Measurements from ENCODE around the gene PRM1.
A peak's percentile ranks its signal among the peaks of the same experiment; 100 is the strongest.
"Not testable (repeated sequence)": the region's sequence is repeated elsewhere in the genome, so short reads cannot be mapped to it uniquely, and the experiment has no call there.

PRM1 gene

GRCh38 chr16:11297492-11298142, 16.5 kb upstream of the PRM1 start:
- peak; percentile 40 for DNase-seq (ENCODE audit: low spot score)

DNA sequence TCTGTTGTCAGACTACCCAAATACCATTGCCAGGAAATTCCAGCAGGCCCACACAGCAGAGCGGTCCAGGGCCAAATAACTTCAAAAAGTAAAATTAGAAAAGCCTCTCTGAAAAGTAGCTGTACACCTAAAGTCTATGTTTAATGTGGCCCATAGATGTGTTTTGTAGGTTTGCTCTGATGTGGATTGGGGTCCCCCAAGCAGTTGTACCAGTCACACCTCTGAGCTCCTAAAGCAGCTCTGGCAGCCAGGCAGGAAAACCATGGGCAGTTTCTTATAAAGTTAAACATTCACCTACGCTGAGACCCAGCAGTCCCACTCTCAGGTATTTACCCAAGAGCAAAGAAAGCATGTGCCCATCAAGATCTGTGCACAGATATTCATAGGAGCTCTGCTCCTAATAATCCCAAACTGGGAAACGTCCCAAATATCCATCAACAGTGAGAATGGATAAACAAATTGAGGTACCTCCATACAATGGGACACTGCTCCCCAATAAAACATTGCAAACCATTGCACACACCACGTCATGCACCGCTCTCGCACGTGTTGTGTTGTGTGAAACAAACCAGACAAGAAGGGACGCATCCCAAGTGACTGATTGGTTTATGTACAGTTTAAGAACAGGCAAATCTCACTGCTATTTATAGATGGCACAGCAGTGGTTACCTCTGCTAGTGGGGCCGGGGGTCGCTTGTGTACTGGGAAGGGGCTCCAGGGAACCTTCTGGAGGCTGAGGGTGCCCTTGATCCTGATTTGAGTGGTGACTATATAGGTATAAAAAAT, 15.8 kb upstream of the PRM1 start:
- no peak for DNase-seq (ENCODE audit: low spot score)

DNA sequence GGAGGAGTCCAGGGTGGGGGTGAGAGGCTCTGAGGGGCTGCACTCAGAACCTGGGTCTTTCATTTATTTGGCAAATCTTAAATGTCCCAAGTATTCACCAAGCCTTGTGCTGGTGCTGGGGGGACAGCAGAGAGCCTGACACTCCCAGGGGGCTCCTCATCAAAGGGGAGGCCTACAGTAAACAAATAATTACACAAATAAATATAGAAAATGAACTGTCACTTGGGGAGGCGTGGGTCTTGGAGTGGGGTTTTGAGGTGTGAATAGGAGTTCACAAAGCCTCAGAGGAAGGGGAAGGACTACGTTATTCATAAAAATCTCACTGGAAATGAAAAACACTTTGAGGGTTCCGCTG, 15.2 kb upstream of the PRM1 start:
- DNase-seq (ENCODE audit: low spot score), result no peak

GRCh38 chr16:11295672-11296071, 14.5 kb upstream of the PRM1 start:
- DNase-seq (ENCODE audit: low spot score), result no peak

GRCh38 chr16:11292076-11292748, 11.1 kb upstream of the PRM1 start:
- no peak for DNase-seq (ENCODE audit: low spot score)

DNA sequence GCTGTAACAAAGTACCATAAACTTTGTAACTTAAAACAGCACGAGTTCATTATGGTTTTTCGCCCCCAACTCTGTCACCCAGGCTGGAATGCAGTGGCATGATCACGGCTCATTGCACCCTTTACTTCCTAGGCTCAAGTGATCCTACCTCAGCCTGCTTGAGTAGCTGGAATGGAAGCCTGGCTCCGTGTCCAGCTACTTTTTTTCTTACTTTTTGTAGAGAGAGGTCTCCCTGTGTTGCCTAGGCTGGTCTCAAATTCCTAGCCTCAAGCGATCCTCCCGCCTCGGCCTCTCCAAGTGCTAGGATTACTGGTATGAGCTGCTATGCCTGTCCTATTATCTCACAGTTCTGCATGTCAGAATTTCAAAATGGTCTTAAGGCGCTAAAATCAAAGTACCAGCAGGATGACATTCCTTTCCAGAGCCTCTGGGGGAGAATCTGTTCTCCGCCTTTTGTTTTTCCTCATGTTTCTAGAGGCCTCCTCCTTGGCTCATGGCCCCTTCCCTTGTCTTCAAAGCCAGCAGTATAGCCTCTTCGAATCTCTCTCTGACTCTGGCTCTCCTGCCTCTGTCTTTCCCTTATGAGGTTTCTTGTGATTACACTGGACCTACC, 10.1 kb upstream of the PRM1 start:
- DNase-seq (ENCODE audit: low spot score), result no peak

DNA sequence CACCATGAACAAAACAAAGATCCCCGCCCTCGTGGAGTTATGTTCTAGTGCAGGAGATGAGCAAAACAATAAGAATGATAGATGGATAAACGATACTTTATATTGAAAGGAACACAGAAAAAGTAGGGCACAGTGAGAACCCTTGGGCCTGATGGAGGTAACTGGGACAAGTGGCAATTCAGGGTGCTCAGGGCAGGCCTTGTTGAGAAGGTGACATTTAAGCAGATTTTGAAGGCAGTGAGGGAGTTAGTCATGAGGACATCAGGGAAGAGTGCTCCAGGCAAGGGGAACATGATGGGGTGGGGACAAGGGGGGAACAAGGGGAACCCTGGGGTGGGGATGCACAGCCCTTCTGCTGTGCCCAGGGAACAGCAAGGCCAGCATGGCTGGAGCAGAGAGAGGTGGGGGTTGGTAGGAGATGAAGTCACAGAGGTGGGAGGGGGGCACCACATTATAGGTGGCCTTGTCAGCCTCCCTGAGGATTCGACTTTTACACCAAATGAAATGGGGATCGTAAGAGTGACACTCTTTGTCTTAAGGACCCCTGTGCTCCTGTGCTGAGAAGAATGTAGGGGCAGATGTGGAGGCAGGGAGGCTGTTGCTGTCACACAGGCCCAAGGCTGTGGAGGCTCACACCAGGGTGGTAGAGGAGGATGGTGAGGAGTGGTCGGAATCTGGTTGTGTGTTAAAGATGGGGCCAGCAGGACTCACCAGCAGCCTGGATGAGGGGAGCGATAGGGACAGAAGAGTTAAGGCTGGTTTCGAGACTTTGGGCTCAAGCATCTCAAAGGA, 9.2 kb upstream of the PRM1 start:
- no peak for DNase-seq (ENCODE audit: low spot score)

- DNase-seq (ENCODE audit: low spot score), result not testable (repeated sequence)
These were observed 8.6 kb upstream of the PRM1 start for GRCh38 chr16:11289696-11290095.

- no peak for DNase-seq (ENCODE audit: low spot score)
These were observed 8.1 kb upstream of the PRM1 start for GRCh38 chr16:11289202-11289601.

GRCh38 chr16:11285842-11286241, 4.7 kb upstream of the PRM1 start:
- DNase-seq (ENCODE audit: low spot score), result no peak

- no peak for DNase-seq (ENCODE audit: low spot score)
These were observed 2.7 kb upstream of the PRM1 start for GRCh38 chr16:11283820-11284248.

- no peak for DNase-seq (ENCODE audit: low spot score)
These were observed 2.2 kb downstream of the PRM1 start for GRCh38 chr16:11278681-11279628.

DNA sequence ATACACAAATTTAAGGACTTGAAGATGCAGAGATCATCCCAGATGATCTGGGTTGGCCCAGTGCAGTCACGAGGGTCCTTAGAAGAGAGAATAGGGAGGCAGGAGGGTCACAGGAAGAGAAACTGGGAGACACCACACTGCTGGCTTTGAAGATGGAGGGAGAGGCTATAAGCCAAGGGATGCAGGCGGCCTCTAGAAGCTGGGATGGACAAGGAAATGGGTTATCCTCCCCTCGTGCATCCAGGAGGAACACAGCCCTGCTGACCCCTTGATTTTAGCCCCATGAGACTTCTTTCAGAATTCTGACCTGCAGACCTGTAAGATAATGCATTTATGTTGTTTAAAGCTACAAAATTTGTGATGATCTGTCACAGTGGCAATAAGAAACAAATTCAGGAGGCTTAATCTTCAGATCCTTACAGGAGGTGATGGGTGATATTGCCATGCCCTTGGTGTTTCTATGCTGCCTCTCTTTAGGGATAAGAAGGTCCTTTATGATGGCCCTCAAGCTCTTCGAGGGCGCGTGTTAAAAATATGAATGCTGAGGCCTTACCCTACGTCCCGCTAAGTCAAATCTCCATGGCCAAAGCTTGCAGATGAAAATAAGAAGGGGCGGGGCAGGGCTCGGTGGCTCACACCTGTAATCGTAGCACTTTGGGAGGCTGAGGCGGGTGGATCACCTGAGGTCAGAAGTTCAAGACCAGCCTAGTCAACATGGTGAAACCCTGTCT, 3.4 kb downstream of the PRM1 start:
- no peak for DNase-seq (ENCODE audit: low spot score)

GRCh38 chr16:11276896-11277593, 4.1 kb downstream of the PRM1 start:
- no peak for DNase-seq (ENCODE audit: low spot score)

DNA sequence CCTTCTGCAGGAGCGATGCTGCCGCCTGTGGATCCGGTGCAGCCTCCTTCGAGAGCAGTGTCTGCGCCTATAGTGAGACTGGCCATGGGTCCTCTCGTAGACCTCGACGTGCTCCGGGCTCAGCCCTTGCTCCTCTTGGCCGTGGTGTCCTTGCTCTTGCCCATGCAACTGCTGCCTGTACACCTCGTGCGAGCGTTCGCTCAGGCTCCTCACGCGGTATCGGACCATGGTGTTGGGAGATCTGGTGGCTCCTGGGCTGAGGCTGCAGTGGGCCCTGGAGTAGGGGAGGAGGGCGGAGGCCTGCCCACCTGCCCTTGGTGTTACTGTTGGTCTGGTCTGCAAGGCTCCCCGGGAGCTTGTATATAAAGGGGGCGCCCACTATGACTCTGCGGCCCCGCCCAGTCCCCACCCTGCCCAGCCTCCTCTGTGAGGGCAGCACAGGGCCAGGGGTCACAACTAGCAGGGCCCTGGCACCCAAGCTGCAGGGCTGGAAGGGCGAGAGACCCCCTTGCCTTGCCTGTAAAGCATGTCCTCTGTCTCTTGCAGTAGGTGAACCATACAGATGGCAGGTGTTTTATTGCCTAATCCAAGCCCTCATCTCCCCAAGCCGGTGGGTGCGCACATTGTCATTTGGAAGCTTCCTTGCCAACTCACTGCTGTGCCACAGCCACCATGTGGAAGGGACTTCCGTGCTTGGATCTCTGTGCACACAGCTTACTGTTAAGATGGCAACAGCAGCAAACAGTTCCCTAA, 4.8 kb downstream of the PRM1 start, which contains the start of gene PRM2:
Gene PRM2 (minus strand): TSS at position 338 of the 753 bp plus-strand sequence. CDS start 110 bp downstream, at position 228.
- no peak for DNase-seq (ENCODE audit: low spot score)

GRCh38 chr16:11274964-11275363, 6.2 kb downstream of the PRM1 start:
- no peak for DNase-seq (ENCODE audit: low spot score)

DNA sequence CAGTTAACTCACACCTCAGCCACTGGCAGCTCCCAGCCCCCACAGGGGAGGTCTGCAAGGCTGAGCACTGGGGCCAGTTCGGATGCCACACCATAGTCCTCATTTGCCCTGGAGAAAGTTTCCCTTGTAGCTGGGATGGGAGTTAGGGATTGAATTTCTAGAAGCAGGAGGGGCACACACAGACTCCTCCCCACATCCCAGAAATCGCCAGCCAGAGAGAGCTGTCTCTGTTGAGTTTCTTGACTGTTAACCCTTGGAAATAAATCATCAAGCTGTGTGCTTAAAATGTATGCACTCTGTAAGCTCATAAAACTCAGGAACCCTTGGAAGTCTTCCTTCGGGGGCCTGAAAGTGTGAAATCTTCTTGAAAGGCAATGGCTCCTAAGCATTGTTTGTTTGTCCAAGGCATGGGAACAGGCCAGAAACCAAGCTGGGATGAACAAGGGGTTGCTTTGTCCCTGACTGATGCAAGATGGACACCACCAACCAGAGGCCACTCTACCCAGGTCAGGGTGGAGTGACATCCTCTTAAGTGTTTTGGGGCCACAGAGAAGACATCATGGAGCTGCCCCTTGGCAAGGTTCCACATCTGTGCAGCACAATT, 7.3 kb downstream of the PRM1 start:
- no peak for DNase-seq (ENCODE audit: low spot score)

All from hematopoietic multipotent progenitor cell treated with erythropoietin and hydrocortisone succinate and interleukin-3 and kit ligand, for 15 days (in vitro differentiated cells).